NCI-H446 (cell line): ENCODE measurements around the gene KIF25.

Experiments used
- DNase-seq, 2 experiments: peaks; one replicate each; lab custom pipeline; 2025; lab: John Stamatoyannopoulos, UW

Gene KIF25

DNA sequence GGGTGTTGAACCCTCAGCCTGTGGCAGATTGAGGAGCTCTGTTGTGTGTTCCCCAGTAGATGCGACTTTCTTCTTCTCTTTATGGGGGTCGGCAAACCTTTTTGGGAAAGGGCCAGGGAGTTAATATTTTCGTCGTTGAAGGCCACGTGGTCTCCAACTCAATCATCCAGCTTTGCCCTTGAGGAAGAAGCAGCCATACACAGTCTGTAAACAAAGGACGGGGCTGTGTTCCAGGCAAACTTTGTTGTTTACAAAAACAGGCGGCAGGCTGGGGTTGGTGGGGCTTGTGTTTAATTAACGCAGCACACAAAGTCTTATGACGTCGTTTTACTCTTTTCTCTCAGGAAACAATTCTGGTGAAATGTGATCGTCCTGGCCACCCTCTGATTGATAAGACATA, 20.2 kb downstream of the KIF25 start:
- no peak for DNase-seq

DNA sequence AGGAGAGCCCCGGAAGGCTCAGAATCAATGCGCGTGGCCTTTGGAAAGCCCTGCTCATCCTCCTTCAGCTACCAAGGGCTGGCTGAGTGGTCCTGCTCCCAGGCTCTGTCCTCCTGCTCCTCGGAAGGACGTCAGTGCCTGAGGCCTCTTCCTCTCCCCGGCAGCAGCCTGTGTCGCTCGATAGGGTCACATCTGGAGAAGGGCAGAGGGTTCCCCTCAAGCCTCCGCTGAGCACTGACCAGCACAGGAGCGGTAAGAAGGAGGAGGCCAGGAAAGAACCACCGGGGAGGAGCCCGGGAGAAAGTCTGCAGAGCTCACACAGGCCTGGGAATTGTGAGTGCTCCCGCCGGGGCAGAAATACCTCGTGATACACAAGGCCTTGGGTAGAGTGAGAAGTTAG, 21.2 kb downstream of the KIF25 start:
- DNase-seq, result no peak

DNA sequence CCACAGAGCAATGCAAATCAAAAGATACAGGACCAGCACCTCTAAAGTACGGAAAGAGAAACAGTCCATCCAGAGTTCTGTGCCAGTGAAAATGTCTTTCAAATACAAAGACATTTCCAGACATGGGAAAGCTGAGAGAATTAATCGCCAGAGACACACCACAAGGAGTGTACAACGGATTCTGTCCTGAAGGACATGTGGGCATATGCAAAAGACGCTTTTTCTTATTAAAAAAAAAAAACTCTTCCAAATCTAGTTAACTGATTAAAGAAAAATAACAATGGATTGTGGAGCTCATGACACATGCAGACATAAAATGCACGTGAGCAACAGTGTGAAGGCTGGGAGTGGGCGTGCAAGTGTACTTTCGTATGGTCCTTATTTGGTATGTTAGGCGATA, 22.8 kb downstream of the KIF25 start:
- DNase-seq, result no peak

DNA sequence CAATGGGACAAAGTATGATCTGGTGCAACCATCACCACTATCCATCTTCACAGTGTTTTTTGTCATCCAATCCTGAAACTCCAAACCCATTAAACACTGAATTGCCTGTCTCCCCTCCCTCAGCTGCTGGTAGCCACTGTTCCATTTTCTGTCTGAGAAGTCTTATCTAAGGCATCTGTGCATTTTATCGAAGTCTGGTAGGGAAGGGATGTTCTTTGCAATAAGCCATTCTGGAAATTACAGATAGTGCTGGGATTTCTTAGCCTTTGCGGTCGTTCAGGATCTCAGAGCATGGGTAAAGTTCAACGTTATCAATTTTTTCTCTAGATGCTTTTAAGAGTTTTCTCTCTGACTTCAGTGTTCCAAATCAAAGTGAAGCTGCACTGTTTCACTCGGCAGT, 24.1 kb downstream of the KIF25 start:
- DNase-seq, result no peak

DNA sequence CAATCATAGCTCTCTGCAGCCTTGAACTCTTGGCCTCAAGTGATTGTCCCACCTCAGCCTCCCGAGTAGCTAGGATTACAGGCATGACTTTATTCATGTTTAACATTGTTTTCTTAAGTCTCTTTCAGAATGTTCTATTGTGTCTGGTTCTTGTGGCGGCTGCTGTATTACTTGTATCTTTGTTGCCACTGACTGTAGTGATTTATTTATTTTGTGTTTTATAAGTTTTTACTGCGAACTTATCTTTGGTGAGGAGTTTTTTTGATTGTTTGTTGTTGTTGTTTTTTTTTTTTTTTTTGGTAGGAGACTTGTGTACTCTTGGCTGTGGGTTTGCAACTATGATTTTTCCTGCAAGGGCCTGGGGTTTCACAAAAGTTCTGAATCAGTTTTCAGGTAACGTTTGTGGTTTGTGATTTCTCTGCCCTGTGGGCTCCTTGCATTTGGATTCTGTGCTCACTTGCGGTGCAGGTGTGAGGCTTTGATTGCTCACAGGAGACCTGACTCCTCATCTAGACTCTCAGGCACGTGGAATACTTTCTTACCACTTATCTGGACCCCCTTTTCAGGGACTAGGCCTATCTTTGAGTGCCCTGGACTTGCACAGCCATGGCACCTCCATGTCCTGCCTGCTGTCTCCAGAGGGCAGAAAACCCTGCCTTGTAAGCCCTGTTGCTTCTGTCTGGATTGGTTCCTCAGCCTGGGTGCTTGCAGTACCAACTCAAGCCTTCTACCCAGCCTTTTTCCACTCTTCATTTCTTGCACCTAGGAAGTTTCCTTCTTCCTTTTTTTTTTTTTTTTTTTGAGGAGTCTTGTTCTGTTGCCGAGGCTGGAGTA, 25.2 kb downstream of the KIF25 start:
- no peak for DNase-seq

DNA sequence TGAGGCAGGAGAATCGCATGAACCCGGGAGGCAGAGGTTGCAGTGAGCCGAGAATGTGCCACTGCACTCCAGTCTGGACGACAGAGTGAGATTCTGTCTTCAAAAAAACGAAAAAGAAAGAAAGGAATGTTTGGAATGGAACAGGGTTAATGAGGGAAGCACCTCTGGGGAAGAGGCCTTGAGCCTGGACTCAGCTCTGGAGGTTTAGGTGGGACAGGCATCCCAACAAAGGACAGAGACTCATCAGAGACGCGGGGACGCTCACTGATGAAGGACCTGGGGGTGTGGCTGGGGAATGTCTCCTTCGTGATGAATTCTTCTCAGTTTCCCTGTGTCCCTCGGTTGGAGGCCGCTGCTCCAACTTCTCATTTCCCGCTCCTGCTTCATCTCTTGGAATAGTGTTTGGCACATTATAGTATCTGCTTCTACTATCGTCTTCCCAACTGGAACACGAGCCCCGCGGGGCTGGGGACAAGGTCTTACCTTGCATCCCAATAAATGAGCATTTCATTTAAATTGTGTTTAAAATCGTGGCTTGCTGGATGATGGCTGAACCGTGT, 27.6 kb downstream of the KIF25 start:
- DNase-seq, result no peak

DNA sequence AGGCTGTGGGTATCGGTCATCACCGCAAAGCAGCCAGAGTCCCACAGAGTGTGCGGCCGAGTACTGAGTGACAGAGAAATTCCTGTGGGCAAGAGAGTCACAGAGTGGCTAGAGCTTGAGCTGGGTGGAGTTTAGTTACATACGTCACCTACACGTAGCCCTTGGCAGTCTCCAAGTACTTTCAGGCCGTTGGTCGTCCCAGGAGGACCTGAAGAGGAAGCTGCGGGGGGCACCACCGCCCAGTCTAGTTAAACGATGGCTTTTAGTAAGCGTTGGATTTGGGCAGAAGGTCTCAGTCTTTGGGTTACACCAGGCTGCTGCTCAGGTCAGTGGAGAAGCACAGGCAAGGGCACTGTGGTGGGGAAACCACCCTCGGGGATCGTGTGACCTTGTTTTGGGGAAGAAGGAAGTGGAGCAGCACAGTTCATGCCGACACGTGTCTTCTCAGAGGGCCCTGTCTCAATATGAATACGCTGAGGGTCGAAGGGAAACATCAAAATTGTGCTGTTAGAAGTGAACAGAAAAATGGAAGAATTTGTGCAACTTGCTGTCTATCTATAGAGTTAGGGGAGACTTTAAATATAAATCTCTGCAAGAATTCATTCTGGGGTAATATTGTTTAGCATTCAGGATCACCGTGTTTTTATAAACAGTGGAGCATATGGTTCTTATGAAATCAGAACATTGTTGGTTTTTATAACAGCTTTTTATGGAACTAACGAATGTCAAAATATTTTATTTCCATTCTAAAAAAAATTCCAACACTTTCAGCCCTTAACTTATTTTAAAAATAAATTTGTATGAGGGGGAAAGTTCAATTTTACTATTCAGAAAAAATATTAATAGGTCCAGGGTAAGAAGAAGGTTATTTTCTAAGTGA, 28.6 kb downstream of the KIF25 start:
- DNase-seq, result no peak

DNA sequence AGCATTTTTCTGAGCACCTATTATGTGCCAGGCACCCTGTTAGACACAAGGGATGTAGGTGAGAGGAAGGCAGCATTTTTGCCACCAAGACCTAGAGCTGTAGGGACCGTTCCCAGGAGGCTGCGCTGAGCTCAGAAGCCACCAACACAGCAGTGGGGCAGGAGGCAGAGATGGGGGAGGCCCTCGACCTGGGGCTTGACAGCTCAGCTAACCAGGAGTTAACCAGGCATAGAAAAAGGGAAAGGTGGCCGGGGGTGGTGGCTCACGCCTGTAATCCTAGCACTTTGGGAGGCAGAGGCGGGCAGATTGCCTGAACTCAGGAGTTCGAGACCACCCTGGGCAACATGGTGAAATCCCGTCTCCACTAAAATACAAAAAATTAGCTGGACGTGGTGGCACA, 29.5 kb downstream of the KIF25 start:
- no peak for DNase-seq

DNA sequence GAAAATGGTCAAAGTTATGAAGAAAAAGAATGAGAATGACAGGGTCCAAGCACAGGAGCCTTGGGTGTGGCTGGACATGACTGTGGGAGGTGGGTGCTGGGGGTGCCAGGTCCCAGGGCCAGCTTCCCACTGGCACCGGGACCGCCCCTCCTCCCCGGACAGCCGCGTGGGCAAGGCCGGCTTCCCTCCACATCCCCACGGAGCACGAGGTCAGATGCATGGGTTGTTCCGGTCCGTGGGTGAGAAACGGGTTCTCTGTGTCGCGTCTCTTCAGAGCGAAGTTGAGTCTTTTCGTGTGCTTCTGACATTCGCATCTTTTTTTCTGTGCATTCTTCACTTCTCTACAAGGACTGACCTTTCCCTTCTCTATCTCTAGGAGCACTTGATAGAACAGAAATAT, 30.1 kb downstream of the KIF25 start:
- no peak for DNase-seq

DNA sequence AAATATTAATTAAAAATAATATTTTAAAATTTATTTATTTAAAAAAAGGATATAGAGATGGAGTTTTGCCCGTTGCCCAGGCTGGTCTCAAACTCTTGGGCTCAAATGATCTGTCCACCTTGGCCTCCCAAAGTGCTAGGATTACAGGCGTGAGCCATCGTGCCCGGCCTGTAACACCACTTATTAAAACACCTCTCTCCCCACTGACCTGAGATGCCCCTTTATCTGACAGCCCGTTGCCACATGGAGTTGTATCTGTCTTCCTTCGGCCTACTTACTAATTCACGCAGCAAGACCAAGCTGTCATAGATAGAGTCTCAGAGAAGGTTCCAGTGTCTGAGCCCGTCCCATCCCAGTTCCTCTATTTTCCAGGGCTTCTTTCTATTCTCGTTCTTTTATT, 30.7 kb downstream of the KIF25 start:
- no peak for DNase-seq

DNA sequence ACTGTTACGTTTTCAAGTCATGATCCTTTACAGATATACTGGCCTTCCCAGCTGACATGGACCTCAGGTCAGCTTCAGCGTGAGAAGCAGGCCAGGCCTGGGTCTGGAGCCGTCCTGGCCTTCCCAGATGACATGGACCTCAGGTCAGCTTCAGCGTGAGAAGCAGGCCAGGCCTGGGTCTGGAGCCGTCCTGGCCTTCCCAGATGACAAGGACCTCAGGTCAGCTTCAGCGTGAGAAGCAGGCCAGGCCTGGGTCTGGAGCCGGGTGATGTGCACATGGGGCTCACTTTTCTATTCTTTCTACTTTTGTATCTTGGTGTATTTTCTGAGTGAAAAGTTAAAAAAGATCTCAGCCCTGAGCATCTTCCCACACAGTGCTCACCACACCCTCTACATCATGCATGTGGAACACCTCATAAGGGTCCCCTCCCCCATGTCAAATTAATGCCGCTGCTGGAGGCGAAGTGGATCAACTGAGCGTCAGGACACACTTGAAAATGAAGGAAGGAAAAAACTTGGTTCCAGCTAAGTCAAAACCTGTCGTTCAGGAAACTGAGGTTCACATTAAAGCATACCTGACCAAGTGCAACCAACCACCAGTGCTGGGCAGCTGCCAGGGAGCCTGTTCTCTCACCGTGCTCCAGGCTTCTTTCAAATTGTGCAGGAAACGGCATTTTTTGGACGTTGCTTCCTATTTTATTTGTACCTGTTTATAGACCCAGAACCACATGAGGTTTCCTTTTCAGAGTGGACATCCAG, 32.2 kb downstream of the KIF25 start:
- no peak for DNase-seq

DNA sequence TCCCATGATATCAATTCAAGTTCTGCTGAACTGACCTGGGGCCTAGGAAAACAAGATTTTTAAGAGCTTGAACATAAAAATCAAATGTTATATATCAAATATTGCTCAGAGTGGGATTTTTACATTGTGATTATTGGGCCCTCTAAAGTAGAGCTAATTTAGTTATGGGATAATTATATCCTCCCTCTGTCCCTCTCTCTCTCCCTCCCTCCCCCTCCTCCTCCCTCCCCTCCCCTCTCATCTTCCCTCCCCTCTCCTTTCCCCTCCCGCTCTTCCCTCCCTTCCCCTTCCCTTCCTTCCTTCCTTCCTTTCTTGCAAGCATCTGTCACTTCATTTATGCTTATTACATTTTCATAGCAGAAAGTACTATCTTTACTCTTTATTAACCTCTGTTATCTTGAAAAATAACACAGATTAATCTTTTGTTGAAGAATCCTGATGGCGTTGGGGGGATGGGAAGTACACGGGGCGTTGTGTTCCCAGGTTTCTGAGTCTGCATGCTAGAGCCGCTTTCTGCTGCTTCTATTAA, 32.8 kb downstream of the KIF25 start:
- no peak for DNase-seq

DNA sequence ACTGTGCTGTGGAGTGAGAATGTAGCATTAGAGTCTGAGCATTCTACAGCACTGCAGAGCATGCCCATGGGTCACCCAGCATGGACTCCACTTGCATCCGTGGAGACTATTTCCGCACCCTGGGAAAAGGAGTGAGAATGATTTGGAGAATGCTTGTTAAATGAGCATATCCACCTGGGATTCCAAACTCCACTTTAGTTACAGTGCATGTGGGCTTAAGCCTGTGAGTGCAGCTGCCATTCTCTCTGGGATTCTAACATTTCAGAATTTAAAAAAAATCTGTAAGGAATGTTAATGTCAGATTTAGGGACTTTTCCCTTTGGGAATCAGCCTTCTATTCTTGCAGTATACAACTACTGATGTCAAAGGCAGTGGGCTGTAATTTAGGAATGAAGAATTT, 33.4 kb downstream of the KIF25 start:
- no peak for DNase-seq

DNA sequence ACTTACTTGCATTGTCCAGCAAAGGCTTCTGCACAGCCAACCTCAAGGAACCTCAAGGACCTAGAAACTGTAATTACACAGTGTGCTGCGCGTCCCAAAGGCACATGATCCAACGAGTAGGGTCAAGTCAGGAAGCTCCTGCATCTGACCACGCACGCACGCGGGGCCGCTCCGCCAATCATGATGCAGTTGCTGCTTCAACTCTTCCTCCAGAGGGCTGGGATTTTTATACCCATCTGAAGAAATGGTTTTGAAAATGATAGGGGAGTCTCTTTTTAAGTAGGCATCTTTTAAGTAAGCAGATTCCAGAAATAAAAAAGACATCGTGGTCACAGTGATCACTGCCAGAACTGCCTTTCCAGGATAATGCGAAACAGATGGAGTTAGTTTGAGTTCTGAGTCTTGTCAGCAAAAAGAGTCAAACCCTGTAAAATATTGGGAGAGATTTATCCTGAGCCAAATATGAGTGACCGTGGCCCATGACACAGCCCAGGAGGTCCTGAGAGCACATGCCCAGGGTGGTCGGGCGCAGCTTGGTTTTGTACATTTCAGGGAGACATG, 34.0 kb downstream of the KIF25 start:
- DNase-seq, result no peak

DNA sequence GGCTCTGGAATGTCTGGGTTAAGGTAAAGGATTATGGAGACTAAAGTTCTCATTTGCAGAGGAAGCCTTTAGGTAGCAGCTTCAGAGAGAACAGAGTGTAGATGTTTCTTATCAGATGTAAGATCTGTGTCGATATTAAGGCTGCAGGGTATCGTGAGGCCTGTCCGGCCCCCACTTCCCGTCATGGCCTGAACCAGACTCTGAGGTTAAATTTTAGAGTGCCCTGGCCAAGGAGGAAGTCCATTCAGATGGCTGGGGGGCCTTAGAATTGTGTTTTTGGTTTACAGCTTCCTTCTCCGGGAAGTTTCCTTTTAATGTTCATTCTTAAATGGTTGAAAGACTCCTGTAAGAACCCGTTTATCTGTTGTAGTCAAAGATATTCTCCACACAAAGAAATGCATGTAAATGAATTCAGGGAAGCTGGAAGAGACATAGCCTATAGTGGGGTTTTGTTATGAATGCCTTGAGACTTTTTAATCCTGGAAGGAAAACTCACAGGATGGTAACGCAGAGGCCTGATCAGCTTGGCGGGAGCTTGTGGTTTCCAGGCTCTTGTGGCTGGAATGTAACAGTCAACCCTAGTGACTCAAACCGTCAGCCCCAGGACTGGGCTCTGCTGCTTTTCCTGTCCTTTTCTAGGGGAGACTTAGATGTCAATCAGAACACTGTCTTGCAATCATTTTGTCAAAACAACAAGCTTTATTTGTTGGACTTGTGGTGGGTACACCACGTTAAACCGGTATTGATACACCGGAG, 34.7 kb downstream of the KIF25 start:
- DNase-seq, result no peak

DNA sequence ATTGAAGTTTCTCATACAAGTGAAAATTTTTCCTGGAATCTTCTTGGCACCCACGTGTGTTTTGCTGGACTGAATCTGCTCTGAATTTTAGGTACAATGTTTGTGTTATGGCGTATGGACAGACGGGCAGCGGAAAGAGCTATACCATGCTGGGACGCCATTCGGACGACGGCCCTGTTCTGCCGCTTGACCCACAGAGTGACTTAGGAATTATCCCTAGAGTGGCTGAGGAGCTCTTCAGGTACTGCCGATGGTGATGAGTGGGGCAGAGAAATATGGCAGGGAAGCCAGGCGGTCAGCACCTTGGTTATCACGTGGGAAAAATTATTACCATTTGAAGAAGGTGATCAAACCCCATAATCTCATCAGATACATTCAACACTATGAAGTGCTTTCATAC, 36.3 kb downstream of the KIF25 start:
- DNase-seq, result no peak

DNA sequence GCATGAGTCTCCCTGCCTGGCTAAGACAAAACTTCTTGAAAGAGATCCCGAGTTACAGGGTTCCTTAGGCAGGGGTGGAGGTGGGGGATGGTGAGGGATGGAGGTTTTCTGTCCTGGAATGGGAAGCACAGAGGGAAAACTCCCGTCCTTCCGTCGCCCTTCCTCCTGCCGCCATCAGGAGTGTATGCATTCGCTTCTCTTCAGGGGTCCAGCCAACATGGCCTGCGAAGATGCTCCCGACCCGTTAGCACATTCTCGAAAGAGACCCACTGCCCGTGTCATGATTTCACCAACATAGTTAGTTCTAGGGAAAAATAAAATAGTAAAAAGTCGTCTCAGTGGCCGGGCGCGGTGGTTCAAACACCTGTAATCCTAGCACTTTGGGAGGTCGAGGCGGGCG, 37.1 kb downstream of the KIF25 start:
- DNase-seq, result no peak

DNA sequence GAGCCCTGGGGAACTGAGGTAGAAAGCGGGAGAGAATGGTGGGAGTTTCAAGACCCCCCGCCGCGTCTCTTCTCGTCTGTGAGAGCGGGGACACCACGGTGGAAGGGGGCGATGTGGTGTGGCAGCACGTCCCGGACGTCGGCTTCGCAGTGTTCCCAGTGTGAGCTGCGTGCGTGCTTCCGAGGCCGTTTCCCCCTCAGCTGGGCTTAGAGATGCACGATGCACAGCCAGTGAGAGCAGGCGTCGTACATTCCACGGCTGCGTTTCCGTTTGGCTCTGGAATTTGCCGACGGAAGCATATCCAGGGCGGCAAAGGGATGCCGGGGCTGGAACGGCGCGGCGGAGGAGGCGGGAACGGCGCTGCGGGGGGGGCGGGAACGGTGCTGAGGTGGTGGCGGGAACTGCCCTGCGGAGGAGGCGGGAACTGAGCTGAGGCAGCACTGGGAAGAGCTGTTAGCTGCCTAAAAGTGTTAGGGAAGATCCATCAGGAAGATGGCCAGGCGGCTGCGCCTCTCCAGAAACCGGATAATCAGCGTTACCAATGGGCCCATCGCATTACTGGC, 37.7 kb downstream of the KIF25 start:
- no peak for DNase-seq

DNA sequence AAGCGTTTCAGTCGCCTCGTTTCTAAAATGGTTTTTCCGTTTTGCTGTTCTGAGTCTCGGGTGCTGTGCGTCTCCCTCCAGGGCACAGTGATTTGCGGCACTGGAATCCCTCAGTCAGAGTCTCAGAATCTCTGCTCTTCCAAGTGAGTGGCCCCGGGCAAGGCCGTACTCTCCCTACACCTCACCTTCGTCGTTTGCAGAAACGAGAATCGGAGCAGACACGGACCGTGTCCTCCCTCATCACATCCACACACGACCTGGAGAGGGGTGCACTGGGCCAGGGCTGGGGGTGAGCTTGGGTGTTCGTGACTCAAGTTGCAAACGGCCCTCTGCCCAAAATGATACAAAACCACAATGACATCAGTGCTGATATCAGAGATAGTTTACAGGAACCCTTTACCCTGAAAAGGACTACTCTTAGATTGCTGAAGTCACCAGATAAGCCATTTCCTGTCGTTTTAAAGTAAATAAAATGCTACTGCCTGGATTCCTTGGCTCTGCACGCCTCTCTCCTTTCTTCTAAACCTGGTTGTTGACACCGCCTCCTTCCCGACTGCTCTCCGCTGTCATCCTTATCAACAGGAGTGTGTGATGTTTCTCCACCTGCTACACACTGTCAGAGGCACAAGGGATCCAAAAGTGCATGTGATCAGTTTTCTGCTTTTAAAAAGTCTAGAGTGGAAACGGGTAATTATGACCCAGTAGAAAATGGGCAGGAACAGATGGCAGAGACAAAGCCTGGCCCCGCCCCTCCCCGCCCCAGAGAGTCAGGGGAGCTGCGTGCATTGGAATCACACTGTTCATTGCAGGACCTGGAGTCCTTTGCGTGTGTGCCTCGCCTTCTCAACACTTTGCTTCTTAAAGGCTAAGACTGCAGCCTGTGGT, 38.4 kb downstream of the KIF25 start:
- no peak for DNase-seq

DNA sequence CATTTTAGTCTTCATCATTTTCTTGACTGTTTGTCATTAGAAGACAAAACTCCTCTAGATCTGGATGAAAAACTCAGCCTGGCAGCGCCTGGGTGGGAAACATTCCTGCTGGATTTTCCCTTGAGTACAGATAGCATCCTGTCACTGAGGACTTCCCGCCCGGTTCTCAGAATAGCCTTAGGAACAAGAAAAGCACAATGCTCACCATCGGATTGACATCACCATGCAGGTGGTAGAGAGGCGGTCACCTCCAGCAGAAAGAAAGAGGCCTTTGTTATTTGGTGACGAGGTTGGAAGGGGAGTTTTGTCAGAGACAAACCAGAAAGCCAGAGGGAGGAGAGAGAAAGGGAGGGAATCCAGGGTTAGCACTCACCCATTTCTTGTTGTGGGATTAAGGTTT, 39.8 kb downstream of the KIF25 start:
- DNase-seq, result no peak
